ENCODE measurements around the gene KCNF1. TPM values are rescaled to one million over a fixed set of nuclear protein-coding genes. Genes with fewer than 3 reads are reported as not detected.

KCNF1 gene
- total and polyA plus RNA-seq, 2 of the 8 experiments (the other 6 are each of a cell fraction or from before 2014, with no cell fraction given) = 0.48 to 1.5 TPM

DNA sequence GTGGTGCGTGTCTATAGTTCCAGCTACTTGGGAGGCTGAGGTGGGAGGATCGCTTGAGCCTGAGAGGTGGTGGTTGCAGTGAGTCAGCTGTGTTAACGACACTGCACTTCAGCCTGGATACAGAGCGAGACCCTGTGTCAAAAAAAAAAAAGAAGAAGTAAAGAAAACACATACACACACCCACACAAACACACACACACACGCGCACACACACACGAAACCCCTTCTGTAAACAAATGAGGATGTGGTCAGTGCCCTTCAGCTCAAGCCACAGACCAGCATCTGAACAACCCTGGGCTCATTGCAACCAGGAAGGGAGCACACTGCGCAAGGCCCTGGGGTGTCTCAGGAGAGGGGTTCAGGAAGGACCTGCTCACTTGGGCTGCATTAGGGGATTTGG, 47.9 kb upstream of the KCNF1 start:
- Histone ChIP-seq H3K79me2 (ENCODE audit: control insufficient read depth in 1 of 2, insufficient read depth in 2 of 2, low read length in 2 of 2) (no peaks in the 10 kb centered on the region), H3K9me3 (ENCODE audit: insufficient read depth in 2 of 2, low read depth in 1 of 2, low read length in 1 of 2) (no peaks in the 10 kb centered on the region), H3K4me3 (ENCODE audit: extremely low read depth in 1 of 4, insufficient read depth in 2 of 4, low read depth in 3 of 4, low read length in 4 of 4) (no peak overlapping the region), H3K4ac (replicated peaks; ENCODE audit: insufficient read length, low read depth, low read length) (no peak overlapping the region), H2BK12ac (ENCODE audit: low read depth, low read length) (no peak overlapping the region), H2BK15ac (ENCODE audit: low read length) (no peak overlapping the region), H3K9ac (replicated peaks in 1 of 4; ENCODE audit: extremely low read depth in 1 of 4, low read depth in 3 of 4, low read length in 3 of 4) (no peak overlapping the region), H3K79me1 (ENCODE audit: low read depth, low read length) (no peaks in the 10 kb centered on the region), H4K8ac (ENCODE audit: extremely low read depth, insufficient read depth, low read length) (no peak overlapping the region), H3K14ac (ENCODE audit: insufficient read length) (no peak overlapping the region), H2BK120ac (replicated peaks; ENCODE audit: low read depth, low read length) (no peak overlapping the region), H2AFZ (ENCODE audit: low read length) (peak overlapping the region; percentile 23; the same call in 1 of the 2 replicates), H4K20me1 (replicated peaks in 1 of 2; ENCODE audit: control insufficient read depth in 1 of 2, insufficient read depth in 2 of 2, low read length in 2 of 2) (no peaks in the 10 kb centered on the region), H3K18ac (ENCODE audit: extremely low read depth, low read length) (0 out of 2 replicates have a peak overlapping the region, but pooled peaks have one; percentile 32), H3K23me2 (ENCODE audit: low read depth, low read length) (no peaks in the 10 kb centered on the region), H3K56ac (replicated peaks; ENCODE audit: insufficient read length, low read depth, low read length) (no peak overlapping the region), H3K4me1 (replicated peaks in 1 of 4; ENCODE audit: control insufficient read depth in 3 of 4, insufficient read depth in 4 of 4, low read length in 3 of 4) (peaks cover 0 to 1% (median 0%) of the 10 kb centered on the region in 4 experiments; a peak in 1 of 7 replicates), H2AK5ac (ENCODE audit: low read depth, low read length) (no peak overlapping the region), H3K36me3 (ENCODE audit: control insufficient read depth in 2 of 4, insufficient read depth in 4 of 4, low read length in 3 of 4) (no peaks in the 10 kb centered on the region), H4K5ac (ENCODE audit: insufficient read length, low read depth, low read length) (no peak overlapping the region), H3K23ac (ENCODE audit: insufficient read length) (no peak overlapping the region), H2BK5ac (ENCODE audit: low read depth, low read length) (no peak overlapping the region), H3K27me3 (replicated peaks in 1 of 4; ENCODE audit: control insufficient read depth in 3 of 4, extremely low read depth in 1 of 4, insufficient read depth in 3 of 4, low read length in 3 of 4) (no peaks in the 10 kb centered on the region), H3K27ac (ENCODE audit: low read depth, low read length) (no peak overlapping the region), H2BK20ac (ENCODE audit: low read length) (no peak overlapping the region), H3K4me2 (ENCODE audit: insufficient read depth in 1 of 2, low read depth in 2 of 2, low read length in 2 of 2) (no peak overlapping the region), H4K91ac (replicated peaks; ENCODE audit: insufficient read length, low read length) (no peak overlapping the region)
- CTCF ChIA-PET (ENCODE audit: partially characterized antibody) = interaction anchor here (0.8 to 3.6 kb wide), 20 partner anchors 12 to 266 kb away, joined by 3 to 15 read pairs (median 6); no protein-coding TSS in a partner anchor
- FAIRE-seq (no peak), DNase-seq (ENCODE audit: low read depth in 1 of 2, low spot score in 2 of 2) (no peak)
- 93% methylated on average over 8 of the region's 8 CpGs; no CpG with 5 or more reads in 1 of the 2 experiments for WGBS, 2 experiments (ENCODE audit: extremely low coverage in 1 of 2, insufficient coverage in 1 of 2, insufficient read length in 1 of 2, insufficient replicate concordance in 2 of 2, low coverage in 1 of 2, low lambda C conversion rate in 2 of 2, missing lambda C conversion rate in 1 of 2)
- POLR2A ChIA-PET (ENCODE audit: partially characterized antibody) = interaction anchor here (1.3 kb wide), 1 partner anchor 52 kb away, joined by 3 read pairs; the partner anchor contains the start of gene PDIA6
- TF ChIP-seq CEBPB (IDR thresholded peaks at IDR 0.05; ENCODE audit: low read depth, low read length) = no peak
- TF ChIP-seq EGR1 (IDR thresholded peaks at IDR 0.05; ENCODE audit: borderline replicate concordance, low read depth, low read length) = no peak
- TF ChIP-seq, protein P1, sequence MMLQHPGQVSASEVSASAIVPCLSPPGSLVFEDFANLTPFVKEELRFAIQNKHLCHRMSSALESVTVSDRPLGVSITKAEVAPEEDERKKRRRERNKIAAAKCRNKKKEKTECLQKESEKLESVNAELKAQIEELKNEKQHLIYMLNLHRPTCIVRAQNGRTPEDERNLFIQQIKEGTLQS (IDR thresholded peaks at IDR 0.05; ENCODE audit: insufficient read depth, low read depth, low read length) = no peak
- no peak for TF ChIP-seq NRF1 (IDR thresholded peaks at IDR 0.05; ENCODE audit: low read depth, low read length)
- TF ChIP-seq SIX5 (IDR thresholded peaks at IDR 0.05; ENCODE audit: low read depth, low read length) = no peak
- no peak for TF ChIP-seq RNF2 (IDR thresholded peaks at IDR 0.05; ENCODE audit: borderline replicate concordance, low read depth, low read length, missing control alignments, poor library complexity, severe bottlenecking)
- TF ChIP-seq POLR2A (IDR thresholded peaks at IDR 0.05; ENCODE audit: control extremely low read depth in 1 of 2, low read depth in 2 of 2, low read length in 2 of 2) = no peak
- no peak for TF ChIP-seq YY1 (IDR thresholded peaks at IDR 0.05; ENCODE audit: low read depth, low read length)
- no peak for TF ChIP-seq GABPA (IDR thresholded peaks at IDR 0.05; ENCODE audit: borderline replicate concordance, insufficient read depth, low read length)
- no peak for TF ChIP-seq TAF1 (IDR thresholded peaks at IDR 0.05; ENCODE audit: low read depth, low read length)
- TF ChIP-seq, protein P2, sequence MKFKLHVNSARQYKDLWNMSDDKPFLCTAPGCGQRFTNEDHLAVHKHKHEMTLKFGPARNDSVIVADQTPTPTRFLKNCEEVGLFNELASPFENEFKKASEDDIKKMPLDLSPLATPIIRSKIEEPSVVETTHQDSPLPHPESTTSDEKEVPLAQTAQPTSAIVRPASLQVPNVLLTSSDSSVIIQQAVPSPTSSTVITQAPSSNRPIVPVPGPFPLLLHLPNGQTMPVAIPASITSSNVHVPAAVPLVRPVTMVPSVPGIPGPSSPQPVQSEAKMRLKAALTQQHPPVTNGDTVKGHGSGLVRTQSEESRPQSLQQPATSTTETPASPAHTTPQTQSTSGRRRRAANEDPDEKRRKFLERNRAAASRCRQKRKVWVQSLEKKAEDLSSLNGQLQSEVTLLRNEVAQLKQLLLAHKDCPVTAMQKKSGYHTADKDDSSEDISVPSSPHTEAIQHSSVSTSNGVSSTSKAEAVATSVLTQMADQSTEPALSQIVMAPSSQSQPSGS (IDR thresholded peaks at IDR 0.05; ENCODE audit: low read length) = no peak
- TF ChIP-seq EP300 (IDR thresholded peaks at IDR 0.05; ENCODE audit: borderline replicate concordance in 1 of 2, low read depth in 2 of 2, low read length in 2 of 2) = no peak
